OCI-LY3 (cell line): Measurements from ENCODE around the gene EIF1.

Experiments used
- H2AFZ ChIP-seq: fragments of 200-600, 300-600 bp; shearing (Covaris generic); 2 replicates; pipeline ENCODE4 v1.6.0; 2014; ENCODE audit warnings: antibody characterized with exemption, low read depth, low read length
- H3K27ac ChIP-seq: fragments of 200-600, 300-600 bp; sonication (generic); 2 replicates; pipeline ENCODE4 v1.5.1; 2014; ENCODE audit warnings: mild to moderate bottlenecking, low read length, moderate library complexity, mixed read lengths
- H3K27me3 ChIP-seq: fragments of 200-600, 300-600 bp; sonication (generic); 2 replicates; pipeline ENCODE4 v1.6.1; 2014; ENCODE audit warnings: low read depth, low read length, mixed read lengths
- H3K36me3 ChIP-seq: fragments of 200-600, 300-600 bp; sonication (generic); replicated peaks from 2 replicates; pipeline ENCODE3; 2014; ENCODE audit warnings: low read depth, low read length, mixed read lengths
- H3K4me1 ChIP-seq: fragments of 300-600, 200-600 bp; sonication (generic); 2 replicates; pipeline ENCODE4 v1.6.1; 2014; ENCODE audit warnings: low read length, mixed read lengths
- H3K4me2 ChIP-seq: fragments of 200-600, 300-600 bp; sonication (generic); 2 replicates; pipeline ENCODE4 v1.6.1; 2014; ENCODE audit warnings: low read length, mixed read lengths
- H3K4me3 ChIP-seq: fragments of 300-600, 200-600 bp; sonication (generic); 2 replicates; pipeline ENCODE4 v1.5.1; 2014; ENCODE audit warnings: antibody characterized with exemption, mild to moderate bottlenecking, low read length, moderate library complexity
- H3K79me2 ChIP-seq: fragments of 300-600, 200-600 bp; shearing (Covaris generic); 2 replicates; pipeline ENCODE4 v1.6.1; 2014; ENCODE audit warnings: mild to moderate bottlenecking, low read length, mixed read lengths
- H3K9ac ChIP-seq: fragments of 300-600, 200-600 bp; shearing (Covaris generic); 2 replicates; pipeline ENCODE4 v1.6.0; 2014; ENCODE audit warnings: mild to moderate bottlenecking, low read length, moderate library complexity
- H3K9me3 ChIP-seq: fragments of 200-600, 300-600 bp; shearing (Covaris generic); 2 replicates; pipeline ENCODE4 v1.6.1; 2014; ENCODE audit warnings: low read length, mixed read lengths; ENCODE audit not compliant: insufficient read depth
- H4K20me1 ChIP-seq: fragments of 200-600, 300-600 bp; sonication (generic); 2 replicates; pipeline ENCODE4 v1.6.1; 2016; ENCODE audit warnings: low read length, mixed read lengths; ENCODE audit not compliant: insufficient read depth
- CTCF ChIP-seq: fragments of 200-600, 300-600 bp; sonication (generic); IDR thresholded peaks from 2 replicates; pipeline ENCODE4 v1.5.1; 2014; ENCODE audit warnings: antibody characterized with exemption, low read length, low read depth
- EZH2phosphoT487 ChIP-seq: fragments of 200-600 bp; shearing (Covaris generic); IDR thresholded peaks from 2 replicates; pipeline ENCODE4 v1.6.1; 2018; ENCODE audit warnings: antibody characterized with exemption, mixed run types, low read depth

The EIF1 gene

GRCh38 chr17:41723801-41724475, 35.3 kb downstream of the EIF1 start:
- no peak overlapping the region for H3K4me2 ChIP-seq
- H3K36me3 ChIP-seq, result no peaks in the 10 kb centered on the region
- no peaks in the 10 kb centered on the region for H3K9me3 ChIP-seq

GRCh38 chr17:41724476-41725050, 35.9 kb downstream of the EIF1 start:
- Histone ChIP-seq H3K27ac (no peak overlapping the region), H3K27me3 (no peaks in the 10 kb centered on the region), H3K36me3 (no peaks in the 10 kb centered on the region), H3K9ac (no peak overlapping the region), H3K79me2 (no peaks in the 10 kb centered on the region), H3K4me1 (no peaks in the 10 kb centered on the region), H4K20me1 (no peaks in the 10 kb centered on the region), H3K9me3 (no peaks in the 10 kb centered on the region), H3K4me2 (no peak overlapping the region), H2AFZ (no peak overlapping the region), H3K4me3 (no peak overlapping the region)
- TF ChIP-seq EZH2phosphoT487 (no peak), CTCF (no peak)

More at GRCh38 chr17:41723801-41724475, 35.3 kb downstream of the EIF1 start:
- H3K4me3 ChIP-seq, result no peak overlapping the region
- no peak overlapping the region for H3K9ac ChIP-seq
- no peaks in the 10 kb centered on the region for H3K4me1 ChIP-seq
- no peaks in the 10 kb centered on the region for H3K27me3 ChIP-seq
- H3K79me2 ChIP-seq, result no peaks in the 10 kb centered on the region
- no peak for TF ChIP-seq EZH2phosphoT487
- no peak for TF ChIP-seq CTCF
- no peak overlapping the region for H3K27ac ChIP-seq
- H4K20me1 ChIP-seq, result no peaks in the 10 kb centered on the region
- no peak overlapping the region for H2AFZ ChIP-seq

- H2AFZ ChIP-seq, result no peak overlapping the region
- no peaks in the 10 kb centered on the region for H3K9me3 ChIP-seq
- H3K4me3 ChIP-seq, result no peak overlapping the region
- TF ChIP-seq EZH2phosphoT487 (no peak), CTCF (no peak)
- H3K36me3 ChIP-seq, result no peaks in the 10 kb centered on the region
- H3K27me3 ChIP-seq, result peaks cover 1% of the 10 kb centered on the region; the same call in 1 of the 2 replicates
- no peaks in the 10 kb centered on the region for H4K20me1 ChIP-seq
- no peaks in the 10 kb centered on the region for H3K4me1 ChIP-seq
- no peak overlapping the region for H3K27ac ChIP-seq
- H3K4me2 ChIP-seq, result no peak overlapping the region
- H3K9ac ChIP-seq, result no peak overlapping the region
- no peaks in the 10 kb centered on the region for H3K79me2 ChIP-seq
These were observed 36.4 kb downstream of the EIF1 start for GRCh38 chr17:41725134-41725533.

- H3K4me1 ChIP-seq, result no peaks in the 10 kb centered on the region
- H3K27me3 ChIP-seq, result peaks cover 20% of the 10 kb centered on the region
- H3K27ac ChIP-seq, result no peak overlapping the region
- TF ChIP-seq CTCF (no peak), EZH2phosphoT487 (no peak)
- H3K4me3 ChIP-seq, result no peak overlapping the region
- no peak overlapping the region for H2AFZ ChIP-seq
- no peak overlapping the region for H3K9ac ChIP-seq
- H3K79me2 ChIP-seq, result no peaks in the 10 kb centered on the region
- H4K20me1 ChIP-seq, result no peaks in the 10 kb centered on the region
- no peak overlapping the region for H3K4me2 ChIP-seq
- H3K9me3 ChIP-seq, result no peaks in the 10 kb centered on the region
- H3K36me3 ChIP-seq, result no peaks in the 10 kb centered on the region
These were observed 39.4 kb downstream of the EIF1 start for GRCh38 chr17:41728056-41728455.
